Measurements from ENCODE around the gene EGR4.

EGR4 gene

GRCh38 chr2:73293534-73294171 is at the start of gene EGR4:
EGR4 (minus strand) TSS chr2:73293548; CDS start chr2:73293317, 231 bp downstream.
- peak; percentile 35 for DNase-seq (ENCODE audit: low read depth, low spot score)
- in situ Hi-C loops (cut with HindIII; ENCODE audit: low sequenced_read_pairs), result no loop called here
- no peak for TF ChIP-seq CTCF (IDR thresholded peaks at IDR 0.05; ENCODE audit: low read depth, low read length)

GRCh38 chr2:73341039-73341438 is 47.7 kb upstream of the EGR4 start:
- no peak for DNase-seq (ENCODE audit: low read depth, low spot score)
- in situ Hi-C loops (cut with HindIII; ENCODE audit: low sequenced_read_pairs), result no loop called here
- no peak for TF ChIP-seq CTCF (IDR thresholded peaks at IDR 0.05; ENCODE audit: low read depth, low read length)
- no peak overlapping the region for H3K4me3 ChIP-seq (ENCODE audit: low read depth, low read length)

More at GRCh38 chr2:73293534-73294171, at the start of gene EGR4:
- peak within 1 kb of the TSS; percentile 29 for H3K4me3 ChIP-seq (ENCODE audit: low read depth, low read length)

GRCh38 chr2:73339201-73339600 is 45.9 kb upstream of the EGR4 start:
- TF ChIP-seq CTCF (IDR thresholded peaks at IDR 0.05; ENCODE audit: low read depth, low read length), result no peak
- DNase-seq (ENCODE audit: low read depth, low spot score), result no peak
- in situ Hi-C loops (cut with HindIII; ENCODE audit: low sequenced_read_pairs), result no loop called here
- H3K4me3 ChIP-seq (ENCODE audit: low read depth, low read length), result no peak overlapping the region

GRCh38 chr2:73337828-73338227 is 44.5 kb upstream of the EGR4 start:
- H3K4me3 ChIP-seq (ENCODE audit: low read depth, low read length), result no peak overlapping the region
- no peak for DNase-seq (ENCODE audit: low read depth, low spot score)
- in situ Hi-C loops (cut with HindIII; ENCODE audit: low sequenced_read_pairs), result no loop called here
- TF ChIP-seq CTCF (IDR thresholded peaks at IDR 0.05; ENCODE audit: low read depth, low read length), result no peak

- no peak for TF ChIP-seq CTCF (IDR thresholded peaks at IDR 0.05; ENCODE audit: low read depth, low read length)
- in situ Hi-C loops (cut with HindIII; ENCODE audit: low sequenced_read_pairs), result no loop called here
- H3K4me3 ChIP-seq (ENCODE audit: low read depth, low read length), result no peak overlapping the region
- no peak for DNase-seq (ENCODE audit: low read depth, low spot score)
Measured at GRCh38 chr2:73334620-73335019, 41.3 kb upstream of the EGR4 start.

- no peak for TF ChIP-seq CTCF (IDR thresholded peaks at IDR 0.05; ENCODE audit: low read depth, low read length)
- in situ Hi-C loops (cut with HindIII; ENCODE audit: low sequenced_read_pairs), result no loop called here
- DNase-seq (ENCODE audit: low read depth, low spot score), result no peak
- H3K4me3 ChIP-seq (ENCODE audit: low read depth, low read length), result no peak overlapping the region
Measured at GRCh38 chr2:73334045-73334444, 40.7 kb upstream of the EGR4 start.
